Left ventricle myocardium inferior (tissue), 1 donor: Measurements from ENCODE around the gene ITGA4. TPM values are rescaled to one million over a fixed set of nuclear protein-coding genes. Genes with fewer than 3 reads are reported as not detected.

Source experiments
- DNase-seq: peaks from one replicate; pipeline ENCODE4 v3.0.0-alpha.2; 2020
- H3K27ac ChIP-seq: fragments of 200-600 bp; replicated peaks from 2 replicates; pipeline ENCODE4 v1.8.0; 2021
- H3K27me3 ChIP-seq: fragments of 200-600 bp; 2 replicates; pipeline ENCODE4 v1.8.0; 2021; ENCODE audit warnings: low read depth
- H3K36me3 ChIP-seq: fragments of 200-600 bp; 2 replicates; pipeline ENCODE4 v1.8.0; 2021
- H3K4me1 ChIP-seq: fragments of 200-600 bp; 2 replicates; pipeline ENCODE4 v1.8.0; 2021
- H3K4me3 ChIP-seq: fragments of 200-600 bp; 2 replicates; pipeline ENCODE4 v1.8.0; 2021; ENCODE audit warnings: mild to moderate bottlenecking, moderate library complexity
- H3K9me3 ChIP-seq: fragments of 200-600 bp; replicated peaks from 2 replicates; pipeline ENCODE4 v1.8.0; 2021
- CTCF ChIP-seq: fragments of 200-600 bp; IDR thresholded peaks from 2 replicates; pipeline ENCODE4 v1.8.0; 2021; ENCODE audit warnings: antibody characterized with exemption, mild to moderate bottlenecking, borderline replicate concordance
- intact Hi-C: fragments of 100-400 bp; cut with micrococcal nuclease; formaldehyde crosslinking; loops from one replicate; pipeline ENCODE4 v1.11.0; 2022
- long read RNA-seq: library from polyadenylated mRNA; unstranded; transcript quantifications from one replicate; pipeline ENCODE4 v2.0.0, GENCODE V29; 2021
- total RNA-seq: library from RNA; stranded (reverse); fragmentation: NEBNext Ultra II Directional; extraction: Animal tissue kit (Norgen Biotek cat#: 25700); gene quantifications from one replicate; pipeline ENCODE4 v1.2.1, GENCODE V29; 2021
- donor health status: DM: no; HTN: yes; CAD: no; lungs with severe emphysema.

Gene ITGA4
- 0.74 TPM for total RNA-seq
- long read RNA-seq = 0 reads

- intact Hi-C loops = no loop called here
- Histone ChIP-seq H3K27ac (peak within 1 kb of the TSS; percentile 53), H3K36me3 (no peaks in the 10 kb centered on the region), H3K4me3 (peak within 1 kb of the TSS; percentile 66), H3K27me3 (peaks cover 49% of the 10 kb centered on the region), H3K4me1 (peaks cover 18% of the 10 kb centered on the region), H3K9me3 (no peaks in the 10 kb centered on the region)
- peak; percentile 71 for DNase-seq
- TF ChIP-seq CTCF = peak; percentile 67
These were observed at the start of gene ITGA4 for GRCh38 chr2:181457121-181457740. Gene ITGA4 (plus strand): TSS chr2:181457386. CDS start chr2:181457655, 269 bp downstream.

DNA sequence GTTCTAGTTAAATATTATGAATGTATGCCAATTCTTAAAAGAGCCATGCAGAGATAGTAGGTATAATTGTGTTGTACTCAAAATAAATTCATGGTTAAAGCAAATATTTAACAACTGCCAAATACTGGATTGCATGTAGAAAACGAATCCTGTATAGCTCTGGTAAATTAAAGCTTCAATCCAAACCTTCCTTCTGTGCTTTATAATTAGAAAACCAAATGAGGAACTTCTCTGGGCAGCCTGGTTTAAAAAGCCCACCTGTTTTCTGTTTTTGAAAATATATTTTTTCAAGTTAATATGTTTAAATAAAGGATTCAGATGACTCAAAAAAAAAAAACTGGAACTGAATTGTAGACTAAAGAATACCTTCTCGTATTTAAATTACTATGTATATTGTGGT lies 48.3 kb upstream of the ITGA4 start:
- Histone ChIP-seq H3K36me3 (no peaks in the 10 kb centered on the region), H3K4me3 (no peak overlapping the region), H3K9me3 (peaks cover 10% of the 10 kb centered on the region), H3K27ac (no peak overlapping the region), H3K27me3 (peaks cover 9% of the 10 kb centered on the region), H3K4me1 (no peaks in the 10 kb centered on the region)
- no peak for TF ChIP-seq CTCF
- DNase-seq = no peak
- intact Hi-C loops = no loop called here

DNA sequence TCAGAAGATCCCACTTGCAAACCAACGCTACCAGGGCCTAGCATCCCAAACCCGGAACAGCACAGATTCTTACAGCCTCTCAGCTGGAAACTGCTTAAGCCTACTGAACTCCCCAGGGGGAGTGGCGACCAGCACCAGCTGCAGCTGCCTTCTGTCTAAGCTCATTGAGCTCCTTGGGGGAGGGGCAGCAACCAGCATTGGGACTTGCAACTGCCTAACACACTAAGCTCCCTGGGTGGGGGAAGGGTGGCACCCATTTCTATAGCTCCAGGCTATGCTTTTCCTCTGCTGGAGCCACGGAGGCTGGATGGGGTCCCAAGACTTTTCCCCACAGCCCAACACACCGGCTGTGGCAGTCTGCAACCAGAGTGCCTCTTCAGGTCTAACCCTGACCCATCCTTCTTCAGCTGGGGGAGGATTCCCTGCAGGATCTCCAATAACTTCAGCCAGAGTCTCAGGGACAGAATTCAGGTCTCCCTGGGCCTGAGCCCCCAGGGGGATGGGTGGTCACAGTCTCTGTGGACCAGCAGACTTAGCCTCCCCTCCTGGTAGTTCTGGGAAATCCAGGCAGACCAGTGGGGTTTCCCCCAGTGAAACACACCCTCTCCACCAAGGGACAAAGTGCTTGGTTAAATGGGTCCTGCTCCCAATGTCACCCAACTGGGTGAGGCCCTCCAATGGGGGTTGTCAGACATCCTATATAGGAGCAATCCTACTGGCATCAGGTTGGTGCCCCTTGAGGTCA lies 45.9 kb upstream of the ITGA4 start:
- Histone ChIP-seq H3K9me3 (peaks cover 31% of the 10 kb centered on the region), H3K36me3 (no peaks in the 10 kb centered on the region), H3K27me3 (peaks cover 9% of the 10 kb centered on the region), H3K4me1 (no peaks in the 10 kb centered on the region), H3K27ac (no peak overlapping the region), H3K4me3 (no peak overlapping the region)
- intact Hi-C loops = no loop called here
- no peak for DNase-seq
- TF ChIP-seq CTCF = no peak

DNA sequence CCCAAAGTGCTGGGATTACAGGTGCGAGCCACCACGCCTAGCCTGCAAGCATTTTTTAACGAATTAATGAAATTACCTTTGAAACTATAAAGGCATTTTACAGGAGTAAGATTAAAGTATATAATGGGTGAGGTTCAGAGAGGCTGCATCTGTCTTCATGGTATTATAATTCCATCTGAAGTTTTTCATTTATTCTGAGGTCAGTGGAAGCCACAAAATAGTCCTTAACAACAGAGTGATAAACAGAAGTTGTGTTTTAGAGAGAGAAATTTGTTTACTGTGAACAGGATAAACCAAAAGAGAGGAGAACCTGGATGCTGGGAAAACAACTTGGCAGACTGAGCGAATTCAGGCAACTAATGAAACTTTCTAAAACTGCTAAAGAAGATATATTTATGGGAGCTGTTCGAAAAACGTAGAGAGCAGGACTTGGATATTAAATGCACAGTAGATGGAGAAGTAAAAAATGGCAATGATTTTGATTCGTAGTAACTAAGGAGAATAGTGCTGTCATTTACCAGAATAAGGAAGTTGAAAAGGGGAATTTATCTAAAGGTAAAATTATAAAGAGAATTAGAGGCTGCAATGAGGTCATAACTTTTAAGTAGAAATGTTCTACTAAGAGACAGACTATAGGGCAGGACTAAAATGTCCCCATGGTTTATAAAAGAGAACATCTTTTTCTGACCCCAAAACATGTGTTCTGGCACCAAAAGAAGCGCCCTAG lies 37.9 kb upstream of the ITGA4 start:
- H3K4me3 ChIP-seq = no peak overlapping the region
- H3K36me3 ChIP-seq = no peaks in the 10 kb centered on the region
- DNase-seq = no peak
- no peak overlapping the region for H3K27ac ChIP-seq
- H3K9me3 ChIP-seq = peaks cover 22% of the 10 kb centered on the region
- H3K4me1 ChIP-seq = no peaks in the 10 kb centered on the region
- TF ChIP-seq CTCF = no peak
- intact Hi-C loops = no loop called here
- H3K27me3 ChIP-seq = no peaks in the 10 kb centered on the region

DNA sequence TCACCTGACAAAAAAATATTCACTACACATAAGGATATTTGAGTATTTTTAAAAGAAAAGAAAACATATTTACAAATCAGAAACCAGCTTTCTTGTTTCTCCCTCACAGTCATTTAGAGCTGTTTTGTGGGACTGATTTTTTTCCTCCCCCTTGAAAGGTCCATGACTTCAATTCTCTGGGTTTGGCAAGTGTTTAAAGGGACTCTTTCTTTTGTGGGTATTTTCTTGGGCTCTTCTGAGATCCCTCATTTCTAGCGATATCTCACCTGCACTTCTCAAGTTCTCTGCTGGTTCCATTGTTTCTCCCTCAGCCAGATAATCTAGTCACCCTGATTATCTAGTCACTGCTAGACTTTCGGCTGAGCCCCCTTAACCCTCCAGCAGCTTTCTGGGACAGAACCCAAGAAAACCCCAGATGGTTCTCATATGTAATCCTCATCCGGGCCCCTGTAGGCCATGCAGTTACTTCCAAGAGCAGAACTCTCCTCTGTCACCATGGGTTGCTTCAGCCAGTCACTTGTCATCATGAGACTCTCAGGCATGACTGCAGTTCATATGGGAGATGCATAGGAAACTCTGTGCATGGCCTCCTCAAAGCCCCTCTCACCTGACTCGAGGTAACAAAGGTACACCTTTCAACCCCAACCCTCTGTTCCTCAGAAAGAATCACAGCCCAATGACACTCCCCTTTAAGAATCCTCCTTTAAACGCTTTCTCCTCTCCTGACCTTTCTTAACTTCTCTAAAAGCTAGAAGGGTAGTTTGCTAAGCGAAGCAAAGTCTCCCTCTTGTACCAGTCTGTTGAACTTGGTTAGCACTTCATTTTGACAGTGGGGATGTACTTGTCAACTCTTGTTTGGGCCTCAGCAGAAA lies 36.7 kb upstream of the ITGA4 start:
- H3K36me3 ChIP-seq = no peaks in the 10 kb centered on the region
- H3K27ac ChIP-seq = no peak overlapping the region

More for the DNA sequence above, 36.7 kb upstream of the ITGA4 start:
- intact Hi-C loops = no loop called here
- Histone ChIP-seq H3K27me3 (no peaks in the 10 kb centered on the region), H3K9me3 (peaks cover 12% of the 10 kb centered on the region), H3K4me1 (no peaks in the 10 kb centered on the region), H3K4me3 (no peak overlapping the region)
- no peak for TF ChIP-seq CTCF
- no peak for DNase-seq
